Glutamatergic neuron (in vitro differentiated cells): Measurements from ENCODE around the gene R3HDM2. TPM values are rescaled to one million over a fixed set of nuclear protein-coding genes. Genes with fewer than 3 reads are reported as not detected.
A peak's percentile ranks its signal among the peaks of the same experiment; 100 is the strongest.

Experiments
- DNase-seq: peaks from one replicate; pipeline ENCODE4 v3.0.0; 2022
- H3K27ac Mint-ChIP-seq: one replicate; pipeline ENCODE4 v1.8.0; 2020; ENCODE audit warnings: mild to moderate bottlenecking, mixed read lengths, inconsistent platforms; ENCODE audit not compliant: unreplicated experiment
- H3K27me3 Mint-ChIP-seq: one replicate; pipeline ENCODE4 v1.8.0; 2020; ENCODE audit warnings: mild to moderate bottlenecking, moderate library complexity, mixed read lengths, inconsistent platforms; ENCODE audit not compliant: unreplicated experiment
- H3K36me3 Mint-ChIP-seq: one replicate; pipeline ENCODE4 v1.8.0; 2020; ENCODE audit warnings: mild to moderate bottlenecking, mixed read lengths, inconsistent platforms; ENCODE audit not compliant: unreplicated experiment
- H3K4me1 Mint-ChIP-seq: one replicate; pipeline ENCODE4 v1.8.0; 2020; ENCODE audit warnings: mild to moderate bottlenecking, low read depth, mixed read lengths, inconsistent platforms; ENCODE audit not compliant: unreplicated experiment
- H3K4me3 Mint-ChIP-seq: one replicate; pipeline ENCODE4 v1.8.0; 2020; ENCODE audit warnings: mild to moderate bottlenecking, mixed read lengths, inconsistent platforms; ENCODE audit not compliant: unreplicated experiment
- H3K9me3 Mint-ChIP-seq: one replicate; pipeline ENCODE4 v1.8.0; 2020; ENCODE audit warnings: mild to moderate bottlenecking, moderate library complexity, mixed read lengths, inconsistent platforms; ENCODE audit not compliant: unreplicated experiment
- CTCF ChIP-seq: fragments of 200-600 bp; sonication (generic); IDR thresholded peaks from one replicate; pipeline ENCODE4 v1.5.0; 2021; ENCODE audit not compliant: partially characterized antibody, unreplicated experiment
- total RNA-seq: library from RNA; stranded (reverse); fragmentation: NEBNext Ultra II Directional; extraction: Animal tissue kit (Norgen Biotek cat#: 25700); gene quantifications from one replicate; pipeline ENCODE4 v1.2.1, GENCODE V29; 2021; ENCODE audit not compliant: unreplicated experiment

Gene R3HDM2
- total RNA-seq, 1 donor from 2014 or later: 106 TPM

GRCh38 chr12:57216921-57217879, 213.6 kb downstream of the R3HDM2 start:
- TF ChIP-seq CTCF: no peak
- peaks cover 52% of the 10 kb centered on the region for H3K4me1 Mint-ChIP-seq
- peak overlapping the region; percentile 92 for H3K4me3 Mint-ChIP-seq
- peaks cover 36% of the 10 kb centered on the region for H3K9me3 Mint-ChIP-seq
- no peak for DNase-seq
- H3K36me3 Mint-ChIP-seq: no peaks in the 10 kb centered on the region
- peak overlapping the region; percentile 66 for H3K27ac Mint-ChIP-seq
- peaks cover 52% of the 10 kb centered on the region for H3K27me3 Mint-ChIP-seq

DNA sequence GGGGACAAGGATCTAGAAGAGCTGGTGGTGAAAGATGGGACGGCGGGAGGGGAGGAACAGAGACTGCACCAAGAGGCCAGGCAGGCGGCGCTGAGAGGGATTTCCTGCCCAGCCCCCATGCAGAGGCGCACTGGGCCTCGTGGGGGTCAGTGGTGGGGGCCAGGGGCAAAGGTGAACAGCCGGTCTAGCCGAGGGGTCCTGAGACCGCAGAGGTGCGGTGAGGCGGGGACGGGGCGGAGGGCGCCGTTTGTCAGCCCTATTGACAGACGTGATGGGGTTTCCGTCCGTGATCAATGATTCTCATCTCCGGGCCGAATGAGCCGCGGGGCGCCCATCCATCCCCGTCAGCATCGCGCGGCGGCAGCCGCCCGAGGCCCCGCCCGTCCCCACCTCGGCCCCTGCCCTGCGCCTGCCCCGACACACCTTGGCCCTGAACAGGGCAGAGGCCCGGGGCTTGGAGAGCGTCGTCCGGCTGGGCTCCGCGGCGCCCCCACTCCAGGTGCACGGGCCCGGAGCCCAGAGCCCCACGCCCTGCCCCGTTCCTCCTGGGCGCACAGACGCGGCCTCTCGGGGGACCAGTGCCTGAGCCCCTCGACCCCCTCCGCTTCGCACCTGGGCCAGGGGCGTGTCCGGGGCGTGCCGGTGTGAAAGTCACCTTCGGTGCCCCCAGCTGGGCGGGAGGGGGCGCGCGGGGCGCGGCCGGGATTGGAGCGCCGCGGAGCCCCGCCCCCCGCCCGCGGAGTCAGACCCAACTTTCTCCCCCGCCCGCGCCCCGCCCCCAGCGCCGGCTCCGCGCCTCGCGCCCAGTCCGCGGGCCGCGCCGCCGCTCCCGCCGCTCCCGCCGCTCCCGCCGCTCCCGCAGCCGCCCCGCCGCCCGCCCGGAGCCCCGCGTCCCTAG, 214.6 kb downstream of the R3HDM2 start, which contains the start of gene NXPH4:
TSS of gene NXPH4 (plus strand) at position 781 of the 898 bp plus-strand sequence. CDS start 176 bp downstream, outside the sequence.
- Mint-ChIP-seq H3K27ac (peak within 1 kb of the TSS; percentile 66), H3K36me3 (no peaks in the 10 kb centered on the region), H3K9me3 (peaks cover 36% of the 10 kb centered on the region), H3K4me1 (peaks cover 46% of the 10 kb centered on the region), H3K4me3 (peak within 1 kb of the TSS; percentile 92), H3K27me3 (peaks cover 46% of the 10 kb centered on the region)
- no peak for DNase-seq
- TF ChIP-seq CTCF: peak; percentile 8

GRCh38 chr12:57215668-57216013, 215.2 kb downstream of the R3HDM2 start:
- TF ChIP-seq CTCF: no peak
- peak overlapping the region; percentile 63 for H3K4me3 Mint-ChIP-seq
- H3K36me3 Mint-ChIP-seq: no peaks in the 10 kb centered on the region
- no peak for DNase-seq
- peak overlapping the region; percentile 63 for H3K27ac Mint-ChIP-seq
- H3K9me3 Mint-ChIP-seq: peaks cover 32% of the 10 kb centered on the region
- peaks cover 40% of the 10 kb centered on the region for H3K27me3 Mint-ChIP-seq
- H3K4me1 Mint-ChIP-seq: peaks cover 42% of the 10 kb centered on the region

DNA sequence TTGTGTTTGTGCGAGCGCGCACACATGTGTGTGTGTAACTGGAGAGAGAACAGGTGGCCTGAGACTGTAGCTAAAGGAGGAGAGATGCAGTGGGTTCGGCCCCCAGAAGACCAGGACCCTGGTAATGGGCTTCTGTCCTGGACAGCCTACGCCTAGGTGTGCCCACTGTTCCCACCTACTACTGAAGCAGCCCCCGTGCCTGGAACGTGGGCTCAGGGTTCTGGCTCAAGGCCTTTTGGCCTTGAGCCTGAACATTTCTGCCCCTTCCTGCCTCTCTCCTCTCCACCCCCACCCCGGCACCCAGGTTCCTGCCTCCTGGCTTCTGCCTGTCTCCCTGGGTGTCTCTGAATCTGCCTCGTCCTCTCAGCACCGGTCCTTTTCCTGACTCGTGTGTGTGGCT, 215.8 kb downstream of the R3HDM2 start:
- H3K36me3 Mint-ChIP-seq: no peaks in the 10 kb centered on the region

More for the DNA sequence above, 215.8 kb downstream of the R3HDM2 start:
- peak overlapping the region; percentile 62 for H3K4me3 Mint-ChIP-seq
- H3K4me1 Mint-ChIP-seq: peaks cover 40% of the 10 kb centered on the region
- no peak overlapping the region for H3K27ac Mint-ChIP-seq
- DNase-seq: no peak
- TF ChIP-seq CTCF: no peak
- H3K9me3 Mint-ChIP-seq: peaks cover 29% of the 10 kb centered on the region
- H3K27me3 Mint-ChIP-seq: peaks cover 42% of the 10 kb centered on the region
